Hippocampal formation (tissue), 2 donors: Measurements from ENCODE around the gene RBCK1.
"Not testable (repeated sequence)": the region's sequence is repeated elsewhere in the genome, so short reads cannot be mapped to it uniquely, and the experiment has no call there.

Source experiments
- DNase-seq, 2 donors: peaks; one replicate each; lab custom pipeline; 2025; lab: John Stamatoyannopoulos, UW

RBCK1 gene

DNA sequence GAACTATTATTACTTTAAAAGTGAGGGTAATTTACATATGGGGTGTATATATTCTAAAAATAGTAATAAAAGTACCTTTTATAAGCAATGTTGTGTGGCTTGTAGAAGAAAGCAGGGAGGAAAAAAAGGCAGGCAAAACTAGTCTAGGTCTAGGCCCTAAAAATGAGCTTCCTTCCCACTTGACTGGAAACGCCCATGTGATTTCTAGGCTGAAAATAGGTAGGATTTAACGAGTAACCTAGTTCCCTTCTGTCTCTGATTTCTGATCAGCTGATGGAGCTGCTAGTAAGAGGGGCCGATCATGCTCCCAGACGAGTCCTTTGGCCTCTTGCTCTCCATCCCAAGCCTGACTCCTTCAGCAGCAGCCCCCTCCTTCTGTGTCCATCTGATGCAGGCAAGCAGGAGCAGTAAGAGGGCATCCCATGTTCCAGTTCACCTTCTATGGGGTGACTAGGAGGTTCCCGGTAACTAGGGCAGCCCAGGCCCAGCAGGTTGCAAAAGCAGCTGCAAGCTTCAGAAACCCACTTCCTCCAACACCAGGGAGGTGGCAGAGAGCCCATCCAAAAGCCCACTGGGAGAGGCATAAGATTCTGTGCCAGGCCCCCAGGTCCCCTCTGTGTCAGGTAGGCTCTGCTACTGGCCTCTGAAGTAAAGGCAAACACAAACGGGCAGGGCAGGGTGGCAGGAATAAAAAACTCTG, 29.8 kb downstream of the RBCK1 start:
- DNase-seq, result no peak

DNA sequence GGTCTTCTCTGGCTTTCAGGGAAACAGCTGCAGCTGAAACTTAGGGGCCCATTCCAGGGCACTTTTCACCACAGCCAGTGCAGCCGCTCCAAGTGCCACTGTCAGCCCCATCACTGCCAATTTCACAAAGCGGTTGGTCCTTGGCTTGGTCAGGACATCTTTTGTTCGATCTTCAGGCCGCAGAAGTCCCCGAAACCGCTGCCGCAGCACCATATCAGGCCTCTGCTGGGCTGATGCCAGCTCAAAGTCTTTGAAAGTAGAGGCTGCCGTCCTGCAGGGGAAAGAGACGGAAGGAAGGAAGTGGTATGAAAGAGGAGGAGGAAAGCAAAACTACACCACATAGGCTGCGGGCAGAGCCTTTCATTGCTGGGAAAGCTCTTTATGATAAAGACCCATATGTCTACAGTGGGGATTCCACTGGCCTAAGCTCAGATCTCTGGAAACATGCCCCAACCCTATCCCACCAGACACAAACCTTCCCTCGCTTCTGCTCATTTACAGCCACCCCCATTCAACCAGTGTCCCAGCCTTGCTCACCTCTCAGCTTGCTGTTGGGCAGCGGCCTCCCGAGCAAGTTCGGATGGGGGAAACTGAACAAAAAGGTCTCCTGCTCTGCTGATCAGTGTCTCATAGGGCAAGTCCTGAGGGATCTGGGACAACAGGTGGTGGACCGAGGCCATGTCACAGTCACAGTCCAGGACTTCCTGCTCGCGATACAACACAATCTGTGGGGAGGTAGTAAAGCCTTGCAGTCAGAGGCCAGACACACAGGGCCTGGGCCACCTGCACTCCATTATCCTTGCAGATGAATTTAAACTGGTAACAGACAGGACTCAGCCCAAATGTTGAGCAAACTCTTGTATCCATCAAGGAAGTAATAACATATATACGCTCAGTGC, 30.7 kb downstream of the RBCK1 start:
- DNase-seq, result no peak

DNA sequence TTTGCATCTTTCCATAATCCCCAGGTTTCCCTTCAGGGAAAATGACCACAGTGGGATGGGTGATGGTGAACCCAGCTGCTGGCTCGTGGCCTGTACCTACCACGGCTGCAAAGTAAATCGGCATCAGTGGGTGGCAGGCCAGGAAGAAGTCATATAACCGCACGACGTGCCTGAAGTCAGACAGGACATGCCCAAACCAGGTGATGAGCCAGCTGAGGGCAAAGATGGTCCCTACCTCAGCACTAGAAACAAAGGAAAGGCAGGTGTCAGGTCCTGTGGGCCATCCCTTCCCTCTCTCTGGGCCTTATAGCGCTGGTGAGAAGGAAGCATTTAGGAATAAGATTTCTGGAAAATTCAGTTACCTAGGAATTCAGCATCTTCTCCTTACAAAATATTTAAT, 32.0 kb downstream of the RBCK1 start:
- DNase-seq, result no peak

DNA sequence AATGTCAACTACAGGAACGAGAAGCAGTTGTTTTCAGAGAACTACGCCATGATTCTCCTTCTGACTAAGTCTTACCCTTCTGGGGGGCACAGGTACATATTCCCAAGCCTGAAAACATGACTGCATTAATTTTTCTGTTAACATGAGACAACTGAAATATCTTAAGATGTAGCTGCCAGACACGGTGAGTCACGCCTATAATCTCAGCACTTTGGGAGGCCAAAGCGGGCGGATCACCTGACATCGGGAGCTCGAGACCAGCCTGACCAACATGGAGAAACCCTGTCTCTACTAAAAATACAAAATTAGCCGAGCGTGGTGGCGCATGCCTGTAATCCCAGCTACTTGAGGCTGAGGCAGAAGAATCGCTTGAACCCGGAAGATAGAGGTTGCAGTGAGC, 32.5 kb downstream of the RBCK1 start:
- no peak for DNase-seq

- DNase-seq, result no peak
These were observed 35.2 kb downstream of the RBCK1 start for GRCh38 chr20:443223-443775.

DNA sequence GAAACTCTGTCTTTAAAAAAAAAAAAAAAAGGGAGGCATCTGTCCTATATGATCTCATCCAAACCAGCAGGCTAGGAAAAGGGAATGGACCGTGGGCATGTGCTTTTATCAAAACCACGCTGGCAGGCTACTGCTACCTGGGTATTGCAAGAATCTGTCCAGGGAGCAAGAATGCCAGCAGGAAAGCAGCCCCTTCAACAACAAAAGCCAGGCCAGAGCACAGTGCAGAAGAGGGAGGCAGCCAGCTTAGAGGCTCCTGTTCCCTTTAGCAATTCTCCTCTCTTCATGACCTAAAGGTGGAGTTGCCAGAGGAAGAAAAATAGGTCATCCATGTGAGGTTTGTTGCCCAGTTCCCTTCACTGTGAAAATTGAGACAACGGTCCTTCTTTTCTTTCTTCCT, 36.0 kb downstream of the RBCK1 start:
- no peak for DNase-seq

GRCh38 chr20:444862-445426, 36.8 kb downstream of the RBCK1 start:
- no peak for DNase-seq

GRCh38 chr20:445514-446336, 37.6 kb downstream of the RBCK1 start:
- no peak for DNase-seq

DNA sequence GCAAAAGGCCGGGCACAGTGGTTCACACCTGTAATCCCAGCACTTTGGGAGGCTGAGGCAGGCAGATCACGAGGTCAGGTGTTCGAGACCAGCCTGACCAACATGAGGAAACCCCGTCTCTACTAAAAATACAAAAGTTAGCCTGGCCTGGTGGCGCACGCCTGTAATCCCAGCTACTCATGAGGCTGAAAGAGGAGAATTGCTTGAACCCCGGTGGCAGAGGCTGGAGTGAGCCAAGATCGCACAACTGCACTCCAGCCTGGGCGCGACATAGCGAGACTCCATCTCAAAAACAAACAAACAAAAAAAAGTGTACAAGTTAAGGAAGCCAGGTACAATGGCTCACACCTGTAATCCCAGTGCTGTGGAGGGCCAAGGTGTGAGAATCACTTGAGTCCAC, 43.9 kb downstream of the RBCK1 start:
- not testable (repeated sequence) for DNase-seq

- no peak for DNase-seq
These were observed 46.9 kb downstream of the RBCK1 start for GRCh38 chr20:454951-455350.

GRCh38 chr20:458776-459175, 50.7 kb downstream of the RBCK1 start:
- DNase-seq, result no peak

DNA sequence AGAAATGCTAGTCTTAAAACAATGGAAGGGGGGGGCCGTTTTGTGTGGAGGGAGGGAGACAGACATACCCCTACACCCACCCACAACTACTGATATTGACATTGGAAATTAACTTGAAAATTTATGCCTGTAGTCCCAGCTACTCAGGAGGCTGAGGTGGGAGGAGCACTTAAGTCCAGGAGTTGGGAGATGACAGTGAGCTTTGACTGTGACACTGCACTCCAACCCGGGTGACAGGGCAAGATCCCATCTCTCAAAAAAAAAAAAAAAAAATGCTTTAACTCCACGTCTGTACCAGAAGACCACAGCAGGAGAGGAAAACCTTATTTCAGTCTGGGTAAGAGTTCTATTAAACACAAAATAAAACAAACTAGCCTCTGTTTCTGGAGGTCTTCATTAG, 52.1 kb downstream of the RBCK1 start:
- no peak for DNase-seq

DNA sequence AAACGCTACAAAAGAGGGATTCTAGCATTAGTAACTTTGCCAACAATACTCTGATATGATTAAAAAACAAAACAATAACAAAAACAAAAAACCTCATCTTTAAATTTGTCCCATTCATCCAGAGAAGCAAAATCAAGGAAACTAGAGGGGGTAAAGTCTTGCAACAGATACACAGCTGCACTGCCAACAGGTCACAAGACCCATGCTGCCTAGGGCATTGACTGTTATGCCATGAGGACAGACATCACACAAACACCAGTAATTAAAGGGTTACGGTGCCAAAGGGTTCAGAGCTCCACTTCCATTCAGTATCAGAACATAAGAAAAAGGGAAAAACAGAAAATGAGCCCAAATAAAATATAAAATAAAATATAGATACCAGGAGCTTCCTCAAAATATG, 52.6 kb downstream of the RBCK1 start:
- DNase-seq, result no peak

DNA sequence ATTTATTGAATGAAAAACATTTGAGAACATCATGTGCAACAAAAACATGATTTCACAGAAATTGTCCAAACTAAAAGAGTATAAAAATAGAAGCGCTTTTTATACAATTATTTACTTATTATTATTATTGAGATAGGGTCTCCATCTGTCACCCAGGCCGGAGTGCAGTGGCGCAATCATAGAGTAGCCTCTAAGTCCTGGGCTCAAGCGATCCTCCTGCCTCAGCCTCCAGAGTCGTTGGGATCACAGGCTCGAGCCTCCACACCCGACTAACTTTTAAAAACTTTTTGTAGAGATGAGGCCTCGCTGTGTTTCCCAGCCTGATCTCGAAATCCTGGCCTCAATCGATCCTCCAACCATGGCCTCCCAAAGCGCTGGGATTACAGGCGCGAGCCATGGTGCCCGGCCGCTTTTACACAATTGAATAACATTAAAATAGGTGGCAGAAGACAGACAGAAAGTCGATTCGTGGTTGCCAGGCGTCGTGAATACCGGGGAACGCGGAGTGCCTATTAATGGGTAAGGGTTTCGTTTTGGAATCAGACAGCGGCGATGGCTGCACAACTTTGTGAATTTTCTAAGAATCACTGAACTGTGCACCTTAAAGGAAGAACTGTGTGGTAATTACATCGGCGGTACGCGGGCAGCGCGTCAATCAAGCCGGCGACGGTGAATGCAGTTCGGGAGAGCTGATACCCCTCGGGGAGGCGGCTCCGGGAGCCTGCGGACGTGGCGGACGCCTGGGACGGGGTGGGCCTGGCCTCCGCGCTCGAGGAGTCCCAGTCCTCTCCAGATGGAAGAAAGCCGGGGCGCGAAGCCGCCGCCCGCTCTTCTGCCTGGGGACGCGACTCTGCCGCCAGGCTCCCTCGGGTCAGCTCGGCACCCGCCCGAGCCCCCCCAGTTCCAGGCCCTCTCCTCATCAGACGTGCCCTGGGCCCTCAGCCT, 53.4 kb downstream of the RBCK1 start:
- no peak for DNase-seq

- peak; percentile 70 to 91 for DNase-seq
These were observed 54.3 kb downstream of the RBCK1 start, which contains the start of gene TBC1D20 for GRCh38 chr20:462199-462991. TBC1D20 (minus strand) TSS chr20:462533; CDS start chr20:462405, 128 bp downstream.

GRCh38 chr20:467755-468154, 59.7 kb downstream of the RBCK1 start:
- no peak for DNase-seq

- DNase-seq, result no peak
These were observed 61.8 kb downstream of the RBCK1 start for GRCh38 chr20:469746-470490.

DNA sequence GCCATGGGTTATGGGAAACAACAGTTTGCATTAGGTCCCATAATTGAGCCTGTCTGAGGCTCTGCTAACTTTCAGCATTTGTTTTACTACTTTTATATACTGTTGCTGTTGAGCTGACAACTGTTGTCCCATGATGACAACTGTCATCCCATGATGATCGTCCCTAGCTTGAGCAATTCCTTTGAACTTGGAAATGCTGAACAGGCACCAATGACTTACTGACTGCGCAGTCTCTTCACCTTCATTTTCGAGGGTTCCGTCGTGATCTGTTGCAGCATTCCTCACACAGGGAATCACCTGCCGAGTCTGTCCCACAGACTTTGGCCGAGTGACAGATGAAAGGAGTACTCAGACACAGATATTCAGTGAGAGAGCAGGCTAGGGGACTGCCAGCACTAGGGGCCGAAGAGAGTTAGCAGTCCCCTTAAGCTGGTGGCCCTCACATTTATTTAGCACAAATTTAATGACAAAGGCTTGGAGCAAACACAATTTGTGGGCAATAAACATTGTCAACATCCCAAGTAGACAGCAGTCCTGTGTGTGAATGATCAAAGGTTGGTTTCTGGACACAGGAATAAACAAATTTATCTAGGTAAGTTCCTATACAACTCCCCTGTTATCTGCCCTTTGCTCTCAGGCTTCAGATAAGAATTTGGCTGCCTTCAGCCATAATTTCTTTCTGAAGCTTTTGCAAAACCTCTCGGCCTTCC, 64.2 kb downstream of the RBCK1 start:
- DNase-seq, result no peak
